Caki2 (cell line): ENCODE results near the gene NT5DC1. TPM values are rescaled to one million over a fixed set of nuclear protein-coding genes. Genes with fewer than 3 reads are reported as not detected.

Experiments
- DNase-seq: peaks from one replicate; pipeline ENCODE4 v3.0.0-alpha.2; 2015; ENCODE audit warnings: low read depth
- in situ Hi-C: cut with HindIII; loops from 2 replicates; pipeline ENCODE4 v1.10.0; 2016; ENCODE audit warnings: low sequenced_read_pairs, low pct_unique_long_range_greater_than_20kb, mixed read lengths
- total RNA-seq: library from RNA; depleted of rRNA; stranded (reverse); fragments of >200 nt; shearing (Covaris generic); gene quantifications from 2 replicates; pipeline ENCODE4 v1.2.3, GENCODE V29; 2014; ENCODE audit warnings: low replicate concordance

The NT5DC1 gene
- total RNA-seq, 1 experiment from 2014 or later: 9.4 TPM

GRCh38 chr6:116115781-116116180 is 15.1 kb downstream of the NT5DC1 start:
- in situ Hi-C loops: no loop called here
- DNase-seq: no peak

- in situ Hi-C loops: no loop called here
- DNase-seq: no peak
Measured at GRCh38 chr6:116118608-116119007, 18.0 kb downstream of the NT5DC1 start.

- no peak for DNase-seq
- in situ Hi-C loops: no loop called here
Measured at GRCh38 chr6:116120430-116120829, 19.8 kb downstream of the NT5DC1 start.

- no peak for DNase-seq
Measured at GRCh38 chr6:116126032-116126431, 25.4 kb downstream of the NT5DC1 start, which contains the start of gene COL10A1. Gene COL10A1, minus strand, starts transcription at chr6:116126132. Its CDS starts 640 bp downstream, at chr6:116125492.

GRCh38 chr6:116127771-116128493 is 27.3 kb downstream of the NT5DC1 start:
- DNase-seq: no peak
- in situ Hi-C loops: no loop called here

More at GRCh38 chr6:116126032-116126431, 25.4 kb downstream of the NT5DC1 start, which contains the start of gene COL10A1:
- in situ Hi-C loops: no loop called here

- in situ Hi-C loops: no loop called here
Measured at GRCh38 chr6:116133453-116133852, 32.8 kb downstream of the NT5DC1 start.

GRCh38 chr6:116136373-116136772 is 35.7 kb downstream of the NT5DC1 start:
- in situ Hi-C loops: no loop called here
- no peak for DNase-seq

More at GRCh38 chr6:116133453-116133852, 32.8 kb downstream of the NT5DC1 start:
- DNase-seq: no peak

- DNase-seq: no peak
- in situ Hi-C loops: no loop called here
Measured at GRCh38 chr6:116136933-116137340, 36.3 kb downstream of the NT5DC1 start.

GRCh38 chr6:116139917-116140316 is 39.3 kb downstream of the NT5DC1 start:
- no peak for DNase-seq
- in situ Hi-C loops: no loop called here

GRCh38 chr6:116144605-116145004 is 44.0 kb downstream of the NT5DC1 start:
- DNase-seq: no peak
- in situ Hi-C loops: no loop called here

- in situ Hi-C loops: no loop called here
- no peak for DNase-seq
Measured at GRCh38 chr6:116145803-116146675, 45.4 kb downstream of the NT5DC1 start.

- in situ Hi-C loops: no loop called here
Measured at GRCh38 chr6:116152620-116153019, 52.0 kb downstream of the NT5DC1 start.

GRCh38 chr6:116154887-116155286 is 54.2 kb downstream of the NT5DC1 start:
- in situ Hi-C loops: no loop called here
- DNase-seq: no peak

More at GRCh38 chr6:116152620-116153019, 52.0 kb downstream of the NT5DC1 start:
- DNase-seq: no peak

- DNase-seq: no peak
- in situ Hi-C loops: no loop called here
Measured at GRCh38 chr6:116156405-116157326, 56.0 kb downstream of the NT5DC1 start.

- in situ Hi-C loops: no loop called here
- no peak for DNase-seq
Measured at GRCh38 chr6:116157391-116157790, 56.7 kb downstream of the NT5DC1 start.

- no peak for DNase-seq
- in situ Hi-C loops: no loop called here
Measured at GRCh38 chr6:116158641-116159040, 58.0 kb downstream of the NT5DC1 start.

GRCh38 chr6:116159782-116160524 is 59.3 kb downstream of the NT5DC1 start:
- in situ Hi-C loops: no loop called here
- DNase-seq: no peak

- in situ Hi-C loops: no loop called here
- DNase-seq: no peak
Measured at GRCh38 chr6:116165596-116165995, 64.9 kb downstream of the NT5DC1 start.
